HepG2 (cell line): ENCODE data around the gene SLAIN2. TPM values are rescaled to one million over a fixed set of nuclear protein-coding genes. Genes with fewer than 3 reads are reported as not detected.

Experiments
- NBN ChIP-seq: fragments of 450-650 bp; conservative IDR thresholded peaks from 2 replicates; pipeline ENCODE4 v1.6.1; 2017
- POLR2A ChIP-seq, 2 experiments: IDR thresholded peaks; 2 replicates each; pipeline ENCODE4 v1.6.1; 2011; ENCODE audit warnings: low read depth in 2 of 2, low read length in 2 of 2, mild to moderate bottlenecking in 1 of 2, moderate library complexity in 1 of 2; ENCODE audit not compliant: insufficient read depth in 1 of 2
- SAFB2 ChIP-seq: sonication (generic); formaldehyde crosslinking; IDR thresholded peaks from 2 replicates; pipeline ENCODE4 v1.5.1; 2020; ENCODE audit warnings: missing genetic modification reagents, low read depth, mild to moderate bottlenecking, borderline replicate concordance
- SIX1 ChIP-seq: sonication (generic); formaldehyde crosslinking; IDR thresholded peaks from 2 replicates; pipeline ENCODE4 v1.4.0; 2020; ENCODE audit warnings: missing genetic modification reagents, borderline replicate concordance
- SNAPC2 ChIP-seq: sonication (generic); formaldehyde crosslinking; IDR thresholded peaks from 2 replicates; pipeline ENCODE4 v1.8.1; 2022; ENCODE audit warnings: mild to moderate bottlenecking, missing genetic modification reagents
- TBP ChIP-seq: sonication (generic); formaldehyde crosslinking; IDR thresholded peaks from 2 replicates; pipeline ENCODE4 v1.5.0; 2020; ENCODE audit warnings: missing genetic modification reagents
- YEATS4 ChIP-seq: sonication (generic); formaldehyde crosslinking; IDR thresholded peaks from 2 replicates; pipeline ENCODE4 v1.4.0; 2020; ENCODE audit warnings: missing genetic modification reagents, borderline replicate concordance
- ZBTB1 ChIP-seq: sonication (generic); formaldehyde crosslinking; IDR thresholded peaks from 2 replicates; pipeline ENCODE4 v1.4.0; 2020; ENCODE audit warnings: missing genetic modification reagents, borderline replicate concordance
- ZHX2 ChIP-seq, 2 experiments: sonication (generic) in 1 of 2; formaldehyde crosslinking in 1 of 2; IDR thresholded peaks; 2 replicates each; pipeline versions ENCODE4 v1.6.1 to v1.9.0; 2014 to 2022; ENCODE audit warnings: antibody characterized with exemption in 1 of 2, borderline replicate concordance in 1 of 2, inconsistent platforms in 1 of 2, low read depth in 1 of 2, missing genetic modification reagents in 1 of 2
- ZNF143 ChIP-seq: sonication (generic); formaldehyde crosslinking; IDR thresholded peaks from 2 replicates; pipeline ENCODE4 v1.4.0; 2020; ENCODE audit warnings: missing genetic modification reagents
- ZNF3 ChIP-seq: IDR thresholded peaks from 2 replicates; pipeline ENCODE4 v1.7.0; 2017; ENCODE audit warnings: inconsistent platforms
- ZNF460 ChIP-seq: sonication (generic); formaldehyde crosslinking; IDR thresholded peaks from 2 replicates; pipeline ENCODE4 v1.5.1; 2020; ENCODE audit warnings: missing genetic modification reagents, mild to moderate bottlenecking, borderline replicate concordance
- ZNF558 ChIP-seq: sonication (generic); formaldehyde crosslinking; IDR thresholded peaks from 2 replicates; pipeline ENCODE4 v1.9.0; 2022; ENCODE audit warnings: mild to moderate bottlenecking, missing genetic modification reagents, borderline replicate concordance
- ZNF790 ChIP-seq: sonication (generic); formaldehyde crosslinking; IDR thresholded peaks from 2 replicates; pipeline ENCODE4 v1.8.0; 2022; ENCODE audit warnings: missing genetic modification reagents, mild to moderate bottlenecking, borderline replicate concordance
- ZNF839 ChIP-seq: sonication (generic); formaldehyde crosslinking; IDR thresholded peaks from 2 replicates; pipeline ENCODE4 v1.4.0; 2020; ENCODE audit warnings: missing genetic modification reagents, mild to moderate bottlenecking, borderline replicate concordance
- polyA plus RNA-seq, 8 experiments: library from polyadenylated mRNA; depleted of rRNA in 3 of 8; stranded (reverse) in 7 of 8; unstranded in 1 of 8; fragments of >200 nt; fragmentation: Illumina TruSeq in 4 of 8; extraction: Trizol in 4 of 8; gene quantifications; 2 replicates each; pipeline versions ENCODE4 v1.2.1 to v1.2.3, GENCODE V29; 2011 to 2016; ENCODE audit warnings: low read depth in 4 of 8, missing spikeins in 1 of 8, mixed read lengths in 1 of 8; ENCODE audit not compliant: insufficient read depth in 1 of 8
- total RNA-seq, 5 experiments: library from RNA; depleted of rRNA; stranded (reverse); fragments of >200 nt; fragmentation: Illumina TruSeq; extraction: Trizol; gene quantifications; 2 replicates each; pipeline ENCODE4 v1.2.3, GENCODE V29; 2016; ENCODE audit warnings: low read depth in 1 of 5
- TF ChIP-seq, protein P1 (sequence below): sonication (generic); IDR thresholded peaks from 2 replicates; pipeline ENCODE4 v1.6.1; 2016; ENCODE audit warnings: low read depth, borderline replicate concordance
- TF ChIP-seq, protein P2 (sequence below): sonication (generic); formaldehyde crosslinking; IDR thresholded peaks from 2 replicates; pipeline ENCODE4 v1.5.0; 2020; ENCODE audit warnings: mild to moderate bottlenecking, missing genetic modification reagents
- TF ChIP-seq, protein P3 (sequence below): sonication (generic); formaldehyde crosslinking; conservative IDR thresholded peaks from 2 replicates; pipeline ENCODE4 v1.4.0; 2020; ENCODE audit warnings: missing genetic modification reagents
- TF ChIP-seq, protein P4 (sequence below): sonication (generic); formaldehyde crosslinking; IDR thresholded peaks from 2 replicates; pipeline ENCODE4 v1.4.0; 2020; ENCODE audit warnings: missing genetic modification reagents

SLAIN2 gene
- total and polyA plus RNA-seq, 2 of the 13 experiments (the other 11 are each of a cell fraction or from before 2014, with no cell fraction given), result 20.7 to 22.5 TPM

GRCh38 chr4:48340965-48341775 lies at the start of gene SLAIN2 (continued):
- no peak; the same call in 1 of the 2 replicates for TF ChIP-seq ZHX2 (IDR thresholded peaks at IDR 0.05; ENCODE audit: low read depth)
- TF ChIP-seq ZHX2 (CRISPR knock-in tag; IDR thresholded peaks at IDR 0.05; ENCODE audit: borderline replicate concordance), result no peak
- TF ChIP-seq, protein P1, sequence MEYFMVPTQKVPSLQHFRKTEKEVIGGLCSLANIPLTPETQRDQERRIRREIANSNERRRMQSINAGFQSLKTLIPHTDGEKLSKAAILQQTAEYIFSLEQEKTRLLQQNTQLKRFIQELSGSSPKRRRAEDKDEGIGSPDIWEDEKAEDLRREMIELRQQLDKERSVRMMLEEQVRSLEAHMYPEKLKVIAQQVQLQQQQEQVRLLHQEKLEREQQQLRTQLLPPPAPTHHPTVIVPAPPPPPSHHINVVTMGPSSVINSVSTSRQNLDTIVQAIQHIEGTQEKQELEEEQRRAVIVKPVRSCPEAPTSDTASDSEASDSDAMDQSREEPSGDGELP, result no peak
- TF ChIP-seq SIX1, result no peak
- no peak for TF ChIP-seq TBP
- no peak for TF ChIP-seq NBN
- no peak for TF ChIP-seq ZNF3
- TF ChIP-seq, protein P2, sequence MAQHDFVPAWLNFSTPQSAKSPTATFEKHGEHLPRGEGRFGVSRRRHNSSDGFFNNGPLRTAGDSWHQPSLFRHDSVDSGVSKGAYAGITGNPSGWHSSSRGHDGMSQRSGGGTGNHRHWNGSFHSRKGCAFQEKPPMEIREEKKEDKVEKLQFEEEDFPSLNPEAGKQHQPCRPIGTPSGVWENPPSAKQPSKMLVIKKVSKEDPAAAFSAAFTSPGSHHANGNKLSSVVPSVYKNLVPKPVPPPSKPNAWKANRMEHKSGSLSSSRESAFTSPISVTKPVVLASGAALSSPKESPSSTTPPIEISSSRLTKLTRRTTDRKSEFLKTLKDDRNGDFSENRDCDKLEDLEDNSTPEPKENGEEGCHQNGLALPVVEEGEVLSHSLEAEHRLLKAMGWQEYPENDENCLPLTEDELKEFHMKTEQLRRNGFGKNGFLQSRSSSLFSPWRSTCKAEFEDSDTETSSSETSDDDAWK (CRISPR knock-in tag), result no peak
- peak; percentile 77; the same call in 1 of the 2 replicates for TF ChIP-seq ZNF558 (CRISPR knock-in tag)
- TF ChIP-seq, protein P3, sequence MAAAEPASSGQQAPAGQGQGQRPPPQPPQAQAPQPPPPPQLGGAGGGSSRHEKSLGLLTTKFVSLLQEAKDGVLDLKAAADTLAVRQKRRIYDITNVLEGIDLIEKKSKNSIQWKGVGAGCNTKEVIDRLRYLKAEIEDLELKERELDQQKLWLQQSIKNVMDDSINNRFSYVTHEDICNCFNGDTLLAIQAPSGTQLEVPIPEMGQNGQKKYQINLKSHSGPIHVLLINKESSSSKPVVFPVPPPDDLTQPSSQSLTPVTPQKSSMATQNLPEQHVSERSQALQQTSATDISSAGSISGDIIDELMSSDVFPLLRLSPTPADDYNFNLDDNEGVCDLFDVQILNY (CRISPR knock-in tag), result no peak
- TF ChIP-seq SNAPC2 (CRISPR knock-in tag), result no peak
- TF ChIP-seq POLR2A (IDR thresholded peaks at IDR 0.05; ENCODE audit: insufficient read depth in 1 of 2, low read depth in 2 of 2, low read length in 2 of 2), result peak; percentile 68 to 91
- TF ChIP-seq ZNF460, result no peak
- no peak for TF ChIP-seq ZBTB1 (CRISPR knock-in tag)
- TF ChIP-seq, protein P4, sequence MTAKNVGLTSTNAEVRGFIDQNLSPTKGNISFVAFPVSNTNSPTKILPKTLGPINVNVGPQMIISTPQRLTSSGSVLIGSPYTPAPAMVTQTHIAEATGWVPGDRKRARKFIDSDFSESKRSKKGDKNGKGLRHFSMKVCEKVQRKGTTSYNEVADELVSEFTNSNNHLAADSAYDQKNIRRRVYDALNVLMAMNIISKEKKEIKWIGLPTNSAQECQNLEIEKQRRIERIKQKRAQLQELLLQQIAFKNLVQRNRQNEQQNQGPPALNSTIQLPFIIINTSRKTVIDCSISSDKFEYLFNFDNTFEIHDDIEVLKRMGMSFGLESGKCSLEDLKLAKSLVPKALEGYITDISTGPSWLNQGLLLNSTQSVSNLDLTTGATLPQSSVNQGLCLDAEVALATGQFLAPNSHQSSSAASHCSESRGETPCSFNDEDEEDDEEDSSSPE (CRISPR knock-in tag), result peak; percentile 44; the same call in 1 of the 2 replicates
- TF ChIP-seq ZNF143 (CRISPR knock-in tag), result no peak
- TF ChIP-seq ZNF839, result no peak
- TF ChIP-seq YEATS4, result peak; percentile 67
- peak; percentile 10; the same call in 1 of the 2 replicates for TF ChIP-seq SAFB2
- no peak for TF ChIP-seq ZNF790 (CRISPR knock-in tag)
